Stimulated activated CD4-positive, alpha-beta T cell treated with anti-CD3 and anti-CD28 coated beads, Interleukin-1b, Interleukin-23, amount 100 ng/mL, for 1 hour (primary cell): Measurements from ENCODE around the gene KIR3DL2.
"Not testable (repeated sequence)": the region's sequence is repeated elsewhere in the genome, so short reads cannot be mapped to it uniquely, and the experiment has no call there.

Experiments used
- DNase-seq, 2 donors: peaks; one replicate each; pipeline ENCODE4 v3.0.0-alpha.2; 2020; ENCODE audit warnings: low read depth in 2 of 2

The KIR3DL2 gene

GRCh38 chr19:54871696-54872095, 21.5 kb downstream of the KIR3DL2 start:
- DNase-seq: no peak

GRCh38 chr19:54873990-54874389, 23.7 kb downstream of the KIR3DL2 start, which contains the start of gene FCAR:
Gene FCAR (plus strand): TSS chr19:54874235. CDS start chr19:54874290, 55 bp downstream.
- no peak for DNase-seq

GRCh38 chr19:54875506-54875905, 25.3 kb downstream of the KIR3DL2 start:
- DNase-seq: no peak

- no peak for DNase-seq
These were observed 27.2 kb downstream of the KIR3DL2 start for GRCh38 chr19:54877471-54877870.

- DNase-seq: no peak
These were observed 31.6 kb downstream of the KIR3DL2 start for GRCh38 chr19:54881884-54882283.

GRCh38 chr19:54882758-54883157, 32.5 kb downstream of the KIR3DL2 start:
- DNase-seq: no peak

- no peak for DNase-seq
These were observed 33.0 kb downstream of the KIR3DL2 start for GRCh38 chr19:54883228-54883627.

GRCh38 chr19:54888239-54888638, 38.0 kb downstream of the KIR3DL2 start:
- DNase-seq: no peak

- no peak for DNase-seq
These were observed 39.3 kb downstream of the KIR3DL2 start for GRCh38 chr19:54889566-54889965.

GRCh38 chr19:54893406-54893805, 43.2 kb downstream of the KIR3DL2 start:
- DNase-seq: no peak

- not testable (repeated sequence) for DNase-seq
These were observed 43.9 kb downstream of the KIR3DL2 start for GRCh38 chr19:54894106-54894505.

- no peak for DNase-seq
These were observed 45.8 kb downstream of the KIR3DL2 start for GRCh38 chr19:54896036-54896435.

GRCh38 chr19:54898685-54899084, 48.4 kb downstream of the KIR3DL2 start:
- not testable (repeated sequence) for DNase-seq

GRCh38 chr19:54899646-54900045, 49.4 kb downstream of the KIR3DL2 start:
- not testable (repeated sequence) for DNase-seq

- not testable (repeated sequence) for DNase-seq
These were observed 50.9 kb downstream of the KIR3DL2 start for GRCh38 chr19:54901153-54901552.

- DNase-seq: no peak
These were observed 51.8 kb downstream of the KIR3DL2 start for GRCh38 chr19:54902061-54902460.

- DNase-seq: no peak
These were observed 53.1 kb downstream of the KIR3DL2 start for GRCh38 chr19:54903303-54903702.

- DNase-seq: not testable (repeated sequence)
These were observed 54.0 kb downstream of the KIR3DL2 start for GRCh38 chr19:54904261-54904660.

- no peak for DNase-seq
These were observed 55.2 kb downstream of the KIR3DL2 start for GRCh38 chr19:54905421-54905802.

- no peak for DNase-seq
These were observed 55.7 kb downstream of the KIR3DL2 start, which contains the start of gene NCR1 for GRCh38 chr19:54905803-54906511. Gene NCR1 (plus strand): TSS chr19:54906148. CDS start chr19:54906188, 40 bp downstream.

- DNase-seq: no peak
These were observed 56.6 kb downstream of the KIR3DL2 start for GRCh38 chr19:54906819-54907218.

- DNase-seq: not testable (repeated sequence)
These were observed 57.7 kb downstream of the KIR3DL2 start for GRCh38 chr19:54907899-54908298.
